ENCODE measurements around the gene METTL25. TPM values are rescaled to one million over a fixed set of nuclear protein-coding genes. Genes with fewer than 3 reads are reported as not detected.

The METTL25 gene
- total RNA-seq, 2 donors from 2014 or later: 16.3 to 20.6 TPM

DNA sequence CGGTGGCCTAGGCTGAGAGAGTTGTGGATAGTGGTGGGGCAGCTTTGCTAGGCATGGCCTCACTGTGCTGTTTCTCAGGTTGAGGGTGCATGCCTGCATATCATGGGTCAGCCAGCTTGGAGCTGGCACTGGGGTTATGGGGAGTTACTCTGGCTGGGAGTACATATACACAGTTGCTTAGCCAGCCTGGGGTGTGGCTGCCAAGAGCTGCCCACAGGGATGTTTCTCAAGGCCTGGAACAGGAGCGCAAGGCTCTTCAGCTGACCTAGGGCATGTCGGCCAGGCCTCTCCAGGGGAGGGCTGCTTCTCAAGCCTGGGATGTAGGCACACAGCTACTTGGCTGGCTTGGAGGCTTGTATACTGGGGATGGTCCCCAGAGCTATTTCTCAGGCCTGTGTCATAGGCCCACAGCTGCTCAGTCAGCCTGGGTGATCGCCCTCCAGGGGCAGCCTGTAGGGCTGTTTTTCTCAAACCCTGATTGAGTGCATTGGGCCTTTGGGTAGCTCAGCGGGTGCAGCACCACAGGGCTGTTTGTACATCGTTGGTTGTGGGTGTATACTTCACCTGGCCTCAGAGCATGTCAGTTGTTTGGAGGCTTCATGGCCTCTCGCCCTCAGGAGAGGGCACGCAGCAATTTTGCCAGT lies 114.9 kb downstream of the METTL25 start:
- TF ChIP-seq, protein P1, sequence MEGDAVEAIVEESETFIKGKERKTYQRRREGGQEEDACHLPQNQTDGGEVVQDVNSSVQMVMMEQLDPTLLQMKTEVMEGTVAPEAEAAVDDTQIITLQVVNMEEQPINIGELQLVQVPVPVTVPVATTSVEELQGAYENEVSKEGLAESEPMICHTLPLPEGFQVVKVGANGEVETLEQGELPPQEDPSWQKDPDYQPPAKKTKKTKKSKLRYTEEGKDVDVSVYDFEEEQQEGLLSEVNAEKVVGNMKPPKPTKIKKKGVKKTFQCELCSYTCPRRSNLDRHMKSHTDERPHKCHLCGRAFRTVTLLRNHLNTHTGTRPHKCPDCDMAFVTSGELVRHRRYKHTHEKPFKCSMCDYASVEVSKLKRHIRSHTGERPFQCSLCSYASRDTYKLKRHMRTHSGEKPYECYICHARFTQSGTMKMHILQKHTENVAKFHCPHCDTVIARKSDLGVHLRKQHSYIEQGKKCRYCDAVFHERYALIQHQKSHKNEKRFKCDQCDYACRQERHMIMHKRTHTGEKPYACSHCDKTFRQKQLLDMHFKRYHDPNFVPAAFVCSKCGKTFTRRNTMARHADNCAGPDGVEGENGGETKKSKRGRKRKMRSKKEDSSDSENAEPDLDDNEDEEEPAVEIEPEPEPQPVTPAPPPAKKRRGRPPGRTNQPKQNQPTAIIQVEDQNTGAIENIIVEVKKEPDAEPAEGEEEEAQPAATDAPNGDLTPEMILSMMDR (IDR thresholded peaks at IDR 0.05): no peak
- H3K36me3 ChIP-seq: peaks cover 15% of the 10 kb centered on the region
- H3K9me3 ChIP-seq: peaks cover 0 to 9% of the 10 kb centered on the region in 2 donors
- H3K4me3 ChIP-seq: no peak overlapping the region
- no peaks in the 10 kb centered on the region for H3K4me1 ChIP-seq
- H3K27me3 ChIP-seq: no peaks in the 10 kb centered on the region
- no peak overlapping the region for H3K27ac ChIP-seq
- DNase-seq (ENCODE audit: low spot score): no peak

DNA sequence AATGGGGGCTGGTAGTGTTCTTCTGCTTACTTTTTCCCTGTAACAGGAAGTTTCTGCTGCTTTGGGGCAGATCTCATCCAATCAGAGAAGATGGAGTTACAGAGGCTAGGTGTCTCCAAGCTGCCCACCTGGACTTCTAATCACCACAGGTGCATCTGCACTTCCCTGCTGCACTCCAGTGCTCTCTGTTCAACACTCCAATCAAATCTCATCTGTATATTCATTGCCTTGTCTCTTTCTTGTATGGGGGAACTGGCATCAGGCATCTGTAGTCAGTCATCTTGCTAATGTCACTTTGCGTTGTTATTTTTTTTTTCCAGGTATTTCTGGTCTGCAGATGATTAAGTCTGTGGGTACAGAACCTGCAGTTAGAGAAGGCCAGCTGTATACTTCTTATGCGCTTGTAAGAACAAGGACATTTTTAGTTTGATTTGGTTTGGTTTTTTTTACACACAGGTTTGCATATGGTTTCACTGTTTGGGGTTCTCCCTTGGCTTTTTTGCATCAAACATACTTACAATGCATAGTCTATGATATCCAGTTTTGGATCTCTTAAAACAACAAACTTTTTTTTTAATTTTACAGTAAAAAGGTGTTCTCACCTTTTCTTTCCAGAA lies 116.0 kb downstream of the METTL25 start:
- Histone ChIP-seq H3K9me3 (peaks cover 0 to 9% of the 10 kb centered on the region in 2 donors), H3K27ac (no peak overlapping the region), H3K4me1 (no peaks in the 10 kb centered on the region), H3K4me3 (no peak overlapping the region), H3K27me3 (no peaks in the 10 kb centered on the region), H3K36me3 (peaks cover 10% of the 10 kb centered on the region)
- TF ChIP-seq, protein P1 (IDR thresholded peaks at IDR 0.05): no peak
- DNase-seq (ENCODE audit: low spot score): no peak

DNA sequence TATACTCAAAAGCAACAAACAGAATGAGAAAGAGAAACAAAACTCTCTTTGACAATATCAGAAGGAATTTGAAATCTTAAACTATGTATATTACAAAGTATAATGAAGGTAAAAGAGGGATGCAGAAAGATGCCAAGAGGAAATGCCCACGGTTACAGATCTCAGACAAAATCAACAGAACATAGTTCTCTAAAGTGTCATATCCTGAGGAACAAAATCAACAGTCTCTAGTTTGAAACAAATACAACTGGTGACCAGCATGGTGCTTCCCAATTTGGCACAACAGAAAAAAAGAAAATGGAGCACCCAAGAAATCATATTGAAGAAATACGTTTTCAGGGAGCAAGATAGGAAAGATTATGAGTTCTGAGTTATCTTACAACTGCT lies 116.5 kb downstream of the METTL25 start:
- Histone ChIP-seq H3K27me3 (no peaks in the 10 kb centered on the region), H3K36me3 (peaks cover 6% of the 10 kb centered on the region), H3K27ac (no peak overlapping the region), H3K4me1 (no peaks in the 10 kb centered on the region), H3K4me3 (no peak overlapping the region), H3K9me3 (peaks cover 0 to 9% of the 10 kb centered on the region in 2 donors)
- no peak for DNase-seq (ENCODE audit: low spot score)
- TF ChIP-seq, protein P1 (IDR thresholded peaks at IDR 0.05): no peak

DNA sequence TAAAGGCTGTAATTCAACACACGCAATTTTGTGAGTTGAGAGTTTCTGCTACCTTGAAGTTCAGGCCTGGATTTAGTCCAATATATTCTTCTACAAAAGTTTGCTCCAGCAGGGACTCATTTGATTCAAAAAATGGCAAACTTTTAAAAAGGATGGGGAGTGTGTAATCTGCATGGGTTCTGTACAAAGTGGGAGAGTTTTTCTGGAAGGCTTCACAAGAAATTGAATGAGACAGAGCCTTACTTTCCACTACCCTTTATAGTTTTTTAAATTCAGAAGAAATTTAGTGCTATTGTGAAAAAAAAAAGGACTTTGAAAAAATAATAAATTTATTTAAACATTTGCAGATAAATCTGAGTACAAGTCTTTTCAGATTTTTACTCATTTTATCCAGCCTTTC lies 116.9 kb downstream of the METTL25 start:
- Histone ChIP-seq H3K4me1 (no peaks in the 10 kb centered on the region), H3K9me3 (peaks cover 0 to 9% of the 10 kb centered on the region in 2 donors), H3K27me3 (no peaks in the 10 kb centered on the region), H3K36me3 (peaks cover 3% of the 10 kb centered on the region), H3K27ac (no peak overlapping the region), H3K4me3 (no peak overlapping the region)
- TF ChIP-seq, protein P1 (IDR thresholded peaks at IDR 0.05): no peak
- no peak for DNase-seq (ENCODE audit: low spot score)

DNA sequence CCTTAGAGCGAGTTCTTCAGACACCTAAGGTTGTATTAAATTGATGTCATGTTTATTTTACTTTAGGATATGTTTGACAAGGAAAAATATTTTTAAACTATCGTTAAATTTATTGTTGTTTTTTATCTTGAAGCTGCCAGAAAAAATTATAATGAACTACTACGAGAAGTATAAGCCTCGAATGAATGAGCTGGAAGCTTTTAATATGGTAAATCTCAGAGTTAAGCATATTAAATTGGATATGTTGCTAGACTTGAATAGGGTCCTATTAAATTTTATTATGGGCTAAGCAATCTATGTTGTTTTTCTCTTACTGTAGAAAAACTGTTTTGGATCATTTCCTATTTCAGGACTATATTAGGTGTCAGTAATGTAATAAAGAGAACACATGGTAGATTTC lies 118.2 kb downstream of the METTL25 start:
- peaks cover 3% of the 10 kb centered on the region for H3K36me3 ChIP-seq
- no peak for DNase-seq (ENCODE audit: low spot score)
- no peaks in the 10 kb centered on the region for H3K27me3 ChIP-seq
- H3K9me3 ChIP-seq: peaks cover 0 to 9% of the 10 kb centered on the region in 2 donors
- H3K4me3 ChIP-seq: no peak overlapping the region
- H3K4me1 ChIP-seq: no peaks in the 10 kb centered on the region
- TF ChIP-seq, protein P1 (IDR thresholded peaks at IDR 0.05): no peak
- no peak overlapping the region for H3K27ac ChIP-seq

Data from right atrium auricular region (tissue), 2 donors.